ENCODE measurements around the gene GINS2.

Gene GINS2

GRCh38 chr16:85628265-85628556 is 60.5 kb downstream of the GINS2 start:
- no peak for ATAC-seq
- no peak for TF ChIP-seq ZNF8 (CRISPR knock-in tag; IDR thresholded peaks at IDR 0.05)
- no peak for TF ChIP-seq TCF4 (CRISPR knock-in tag; IDR thresholded peaks at IDR 0.05; ENCODE audit: borderline replicate concordance)
- TF ChIP-seq ISL1 (CRISPR knock-in tag; IDR thresholded peaks at IDR 0.05): no peak
- no peak for TF ChIP-seq BACH2 (CRISPR knock-in tag; IDR thresholded peaks at IDR 0.05; ENCODE audit: borderline replicate concordance)
- TF ChIP-seq, protein P1, sequence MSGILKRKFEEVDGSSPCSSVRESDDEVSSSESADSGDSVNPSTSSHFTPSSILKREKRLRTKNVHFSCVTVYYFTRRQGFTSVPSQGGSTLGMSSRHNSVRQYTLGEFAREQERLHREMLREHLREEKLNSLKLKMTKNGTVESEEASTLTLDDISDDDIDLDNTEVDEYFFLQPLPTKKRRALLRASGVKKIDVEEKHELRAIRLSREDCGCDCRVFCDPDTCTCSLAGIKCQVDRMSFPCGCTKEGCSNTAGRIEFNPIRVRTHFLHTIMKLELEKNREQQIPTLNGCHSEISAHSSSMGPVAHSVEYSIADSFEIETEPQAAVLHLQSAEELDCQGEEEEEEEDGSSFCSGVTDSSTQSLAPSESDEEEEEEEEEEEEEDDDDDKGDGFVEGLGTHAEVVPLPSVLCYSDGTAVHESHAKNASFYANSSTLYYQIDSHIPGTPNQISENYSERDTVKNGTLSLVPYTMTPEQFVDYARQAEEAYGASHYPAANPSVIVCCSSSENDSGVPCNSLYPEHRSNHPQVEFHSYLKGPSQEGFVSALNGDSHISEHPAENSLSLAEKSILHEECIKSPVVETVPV (CRISPR knock-in tag; IDR thresholded peaks at IDR 0.05): no peak
- no peak for TF ChIP-seq SNAI2 (CRISPR knock-in tag; IDR thresholded peaks at IDR 0.05)
- TF ChIP-seq ZFP3 (CRISPR knock-in tag; IDR thresholded peaks at IDR 0.05): no peak
- no peak for TF ChIP-seq TOX (CRISPR knock-in tag; IDR thresholded peaks at IDR 0.05; ENCODE audit: borderline replicate concordance)
- no peak for TF ChIP-seq POU6F1 (CRISPR knock-in tag; IDR thresholded peaks at IDR 0.05; ENCODE audit: borderline replicate concordance, low read depth)
- TF ChIP-seq CSDC2 (CRISPR knock-in tag; IDR thresholded peaks at IDR 0.05): no peak
- TF ChIP-seq CREB5 (CRISPR knock-in tag; IDR thresholded peaks at IDR 0.05; ENCODE audit: low read depth): no peak
- TF ChIP-seq PATZ1 (CRISPR knock-in tag; IDR thresholded peaks at IDR 0.05; ENCODE audit: borderline replicate concordance): no peak
- no peak for TF ChIP-seq ZNF565 (CRISPR knock-in tag; conservative IDR thresholded peaks at IDR 0.05; ENCODE audit: low read depth)
- no peak for TF ChIP-seq ARNTL (CRISPR knock-in tag; IDR thresholded peaks at IDR 0.05; ENCODE audit: borderline replicate concordance, low read depth)
- no peak for TF ChIP-seq ESRRG (CRISPR knock-in tag; IDR thresholded peaks at IDR 0.05)
- no peak for TF ChIP-seq ZC3H10 (CRISPR knock-in tag; IDR thresholded peaks at IDR 0.05)
- no peak for TF ChIP-seq ZNF70 (CRISPR knock-in tag; IDR thresholded peaks at IDR 0.05)

DNA sequence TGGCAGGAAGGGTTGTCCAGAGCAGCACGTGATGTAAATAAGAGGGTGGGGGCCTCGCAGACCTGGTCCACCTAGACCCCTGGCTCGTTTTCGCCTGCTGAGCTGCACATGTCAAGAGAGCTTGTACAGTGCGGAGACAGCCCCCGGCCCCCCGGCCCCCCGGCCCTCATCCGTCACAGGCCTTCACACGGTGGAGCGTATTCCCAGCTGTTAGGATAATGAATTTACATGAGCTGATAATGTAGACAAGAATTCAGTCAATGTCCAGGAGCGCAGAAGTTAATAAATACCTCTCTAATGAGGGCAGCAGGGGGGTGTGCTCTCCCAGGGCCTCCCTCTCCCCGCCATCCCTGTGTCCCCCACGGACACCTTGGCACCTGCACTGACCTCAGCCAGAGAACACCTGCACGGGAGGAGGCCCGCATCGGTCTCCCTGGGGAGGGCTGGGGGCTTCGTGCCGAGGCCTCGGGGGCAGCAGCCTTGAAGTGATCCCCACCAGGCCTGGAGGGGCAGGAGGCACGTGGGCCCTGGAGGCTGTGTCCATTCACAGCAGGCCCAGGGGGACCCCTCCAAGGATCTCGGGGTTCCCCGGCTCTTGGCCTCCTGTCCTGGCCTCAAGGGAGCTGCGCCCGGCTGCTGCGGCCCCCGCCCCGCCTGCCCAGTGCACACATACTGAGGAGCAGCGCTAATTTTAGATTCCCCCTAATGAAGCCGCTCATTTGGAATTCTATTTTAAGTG is 61.1 kb downstream of the GINS2 start:
- TF ChIP-seq ZFP30 (CRISPR knock-in tag; IDR thresholded peaks at IDR 0.05): no peak
- no peak for TF ChIP-seq PATZ1 (CRISPR knock-in tag; IDR thresholded peaks at IDR 0.05; ENCODE audit: borderline replicate concordance)
- no peak for TF ChIP-seq GLIS3 (CRISPR knock-in tag; IDR thresholded peaks at IDR 0.05)
- no peak for TF ChIP-seq RARB (CRISPR knock-in tag; IDR thresholded peaks at IDR 0.05)
- no peak for TF ChIP-seq CSDC2 (CRISPR knock-in tag; IDR thresholded peaks at IDR 0.05)
- no peak for TF ChIP-seq PPARA (CRISPR knock-in tag; IDR thresholded peaks at IDR 0.05; ENCODE audit: borderline replicate concordance)
- TF ChIP-seq, protein P2, sequence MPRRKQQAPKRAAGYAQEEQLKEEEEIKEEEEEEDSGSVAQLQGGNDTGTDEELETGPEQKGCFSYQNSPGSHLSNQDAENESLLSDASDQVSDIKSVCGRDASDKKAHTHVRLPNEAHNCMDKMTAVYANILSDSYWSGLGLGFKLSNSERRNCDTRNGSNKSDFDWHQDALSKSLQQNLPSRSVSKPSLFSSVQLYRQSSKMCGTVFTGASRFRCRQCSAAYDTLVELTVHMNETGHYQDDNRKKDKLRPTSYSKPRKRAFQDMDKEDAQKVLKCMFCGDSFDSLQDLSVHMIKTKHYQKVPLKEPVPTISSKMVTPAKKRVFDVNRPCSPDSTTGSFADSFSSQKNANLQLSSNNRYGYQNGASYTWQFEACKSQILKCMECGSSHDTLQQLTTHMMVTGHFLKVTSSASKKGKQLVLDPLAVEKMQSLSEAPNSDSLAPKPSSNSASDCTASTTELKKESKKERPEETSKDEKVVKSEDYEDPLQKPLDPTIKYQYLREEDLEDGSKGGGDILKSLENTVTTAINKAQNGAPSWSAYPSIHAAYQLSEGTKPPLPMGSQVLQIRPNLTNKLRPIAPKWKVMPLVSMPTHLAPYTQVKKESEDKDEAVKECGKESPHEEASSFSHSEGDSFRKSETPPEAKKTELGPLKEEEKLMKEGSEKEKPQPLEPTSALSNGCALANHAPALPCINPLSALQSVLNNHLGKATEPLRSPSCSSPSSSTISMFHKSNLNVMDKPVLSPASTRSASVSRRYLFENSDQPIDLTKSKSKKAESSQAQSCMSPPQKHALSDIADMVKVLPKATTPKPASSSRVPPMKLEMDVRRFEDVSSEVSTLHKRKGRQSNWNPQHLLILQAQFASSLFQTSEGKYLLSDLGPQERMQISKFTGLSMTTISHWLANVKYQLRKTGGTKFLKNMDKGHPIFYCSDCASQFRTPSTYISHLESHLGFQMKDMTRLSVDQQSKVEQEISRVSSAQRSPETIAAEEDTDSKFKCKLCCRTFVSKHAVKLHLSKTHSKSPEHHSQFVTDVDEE (CRISPR knock-in tag; IDR thresholded peaks at IDR 0.05): no peak
- no peak for TF ChIP-seq ZNF565 (CRISPR knock-in tag; conservative IDR thresholded peaks at IDR 0.05; ENCODE audit: low read depth)
- no peak for TF ChIP-seq ZNF8 (CRISPR knock-in tag; IDR thresholded peaks at IDR 0.05)
- no peak for TF ChIP-seq ISL1 (CRISPR knock-in tag; IDR thresholded peaks at IDR 0.05)
- no peak for TF ChIP-seq TCF4 (CRISPR knock-in tag; IDR thresholded peaks at IDR 0.05; ENCODE audit: borderline replicate concordance)
- no peak for TF ChIP-seq ZNF70 (CRISPR knock-in tag; IDR thresholded peaks at IDR 0.05)
- TF ChIP-seq CREB5 (CRISPR knock-in tag; IDR thresholded peaks at IDR 0.05; ENCODE audit: low read depth): no peak
- no peak for TF ChIP-seq TOX (CRISPR knock-in tag; IDR thresholded peaks at IDR 0.05; ENCODE audit: borderline replicate concordance)
- no peak for TF ChIP-seq OSR1 (CRISPR knock-in tag; IDR thresholded peaks at IDR 0.05)
- no peak for TF ChIP-seq POU6F1 (CRISPR knock-in tag; IDR thresholded peaks at IDR 0.05; ENCODE audit: borderline replicate concordance, low read depth)
- TF ChIP-seq ESRRG (CRISPR knock-in tag; IDR thresholded peaks at IDR 0.05): no peak

More for the DNA sequence above, 61.1 kb downstream of the GINS2 start:
- no peak for ATAC-seq
